Transverse colon (tissue), 4 donors: Measurements from ENCODE around the gene HIVEP2.

Source experiments
- EP300 ChIP-seq: sonication (generic); formaldehyde crosslinking; IDR thresholded peaks from one replicate; pipeline ENCODE4 v1.6.1; 2017; ENCODE audit warnings: antibody characterized with exemption, low read depth
- POLR2A ChIP-seq: fragments of 450-650 bp; IDR thresholded peaks from one replicate; pipeline ENCODE4 v1.6.1; 2016; ENCODE audit warnings: antibody characterized with exemption, mild to moderate bottlenecking, moderate library complexity
- POLR2AphosphoS5 ChIP-seq, 3 donors: sonication (generic); formaldehyde crosslinking; IDR thresholded peaks; one replicate each; pipeline ENCODE4 v1.6.1; 2016; ENCODE audit warnings: antibody characterized with exemption in 3 of 3
- TF ChIP-seq, protein P1 (sequence below), 5 experiments: fragments of 200-600 bp in 3 of 5; fragments of 450-650 bp in 2 of 5; sonication (generic) in 3 of 5; IDR thresholded peaks; 1 replicate in 2 of 5; 2 replicates in 3 of 5; pipeline ENCODE4 v1.5.1; 2016 to 2017; ENCODE audit warnings: antibody characterized with exemption in 5 of 5, inconsistent platforms in 3 of 5, mild to moderate bottlenecking in 2 of 5, moderate library complexity in 1 of 5

DNA sequence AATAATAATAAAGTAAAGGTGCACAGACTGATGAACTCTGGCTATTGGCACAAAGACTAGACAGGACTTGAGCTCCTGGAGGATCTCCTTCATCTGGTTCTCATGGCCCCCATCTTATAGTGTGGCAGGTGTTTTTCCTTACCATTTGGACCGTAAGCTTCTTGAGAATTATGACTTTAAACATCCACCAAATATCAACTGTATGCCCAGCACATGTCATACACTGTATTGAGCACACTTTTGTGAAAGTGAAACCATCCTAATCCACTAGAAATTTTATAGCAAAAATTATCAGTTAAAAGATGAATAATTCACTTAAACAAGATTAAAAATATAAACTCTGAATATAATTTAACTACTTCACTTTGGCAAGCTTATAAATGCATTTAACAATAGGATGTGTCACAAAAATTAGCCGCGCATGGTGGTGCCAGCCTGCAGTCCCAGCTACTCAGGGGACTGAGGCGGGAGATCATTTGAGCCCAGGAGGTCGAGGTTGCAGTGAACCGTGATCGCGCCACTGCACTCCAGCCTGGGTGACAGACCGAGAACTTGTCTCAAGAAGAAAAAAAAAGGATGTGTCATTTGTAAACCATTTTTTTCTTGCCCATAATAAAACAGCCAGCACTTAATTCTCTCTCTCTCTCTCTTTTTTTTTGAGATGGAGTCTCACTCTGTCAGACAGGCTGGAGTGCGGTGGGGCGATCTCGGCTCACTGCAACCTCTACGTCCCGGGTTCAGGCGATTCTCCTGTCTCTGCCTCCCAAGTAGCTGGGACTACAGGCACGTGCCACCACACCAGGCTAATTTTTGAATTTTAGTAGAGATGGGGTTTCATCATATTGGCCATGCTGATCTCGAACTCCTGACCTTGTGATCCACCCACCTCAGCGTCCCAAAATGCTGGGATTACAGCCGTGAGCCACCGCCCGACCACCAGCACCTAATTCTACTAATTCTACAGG is 9.1 kb downstream of the HIVEP2 start:
- TF ChIP-seq POLR2A: no peak
- TF ChIP-seq, protein P1, sequence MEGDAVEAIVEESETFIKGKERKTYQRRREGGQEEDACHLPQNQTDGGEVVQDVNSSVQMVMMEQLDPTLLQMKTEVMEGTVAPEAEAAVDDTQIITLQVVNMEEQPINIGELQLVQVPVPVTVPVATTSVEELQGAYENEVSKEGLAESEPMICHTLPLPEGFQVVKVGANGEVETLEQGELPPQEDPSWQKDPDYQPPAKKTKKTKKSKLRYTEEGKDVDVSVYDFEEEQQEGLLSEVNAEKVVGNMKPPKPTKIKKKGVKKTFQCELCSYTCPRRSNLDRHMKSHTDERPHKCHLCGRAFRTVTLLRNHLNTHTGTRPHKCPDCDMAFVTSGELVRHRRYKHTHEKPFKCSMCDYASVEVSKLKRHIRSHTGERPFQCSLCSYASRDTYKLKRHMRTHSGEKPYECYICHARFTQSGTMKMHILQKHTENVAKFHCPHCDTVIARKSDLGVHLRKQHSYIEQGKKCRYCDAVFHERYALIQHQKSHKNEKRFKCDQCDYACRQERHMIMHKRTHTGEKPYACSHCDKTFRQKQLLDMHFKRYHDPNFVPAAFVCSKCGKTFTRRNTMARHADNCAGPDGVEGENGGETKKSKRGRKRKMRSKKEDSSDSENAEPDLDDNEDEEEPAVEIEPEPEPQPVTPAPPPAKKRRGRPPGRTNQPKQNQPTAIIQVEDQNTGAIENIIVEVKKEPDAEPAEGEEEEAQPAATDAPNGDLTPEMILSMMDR (IDR thresholded peaks at IDR 0.05): no peak
- no peak for TF ChIP-seq POLR2AphosphoS5 (IDR thresholded peaks at IDR 0.05)
- no peak for TF ChIP-seq EP300
